Right kidney (tissue), 1 donor: Measurements from ENCODE around the gene KIAA0753.

Experiments used
- DNase-seq: peaks from one replicate; pipeline ENCODE4 v3.0.0-alpha.2; 2016

KIAA0753 gene

GRCh38 chr17:6641247-6641863 lies 844 bp upstream of the KIAA0753 start:
- no peak for DNase-seq

GRCh38 chr17:6639586-6640535 lies 650 bp downstream of the KIAA0753 start:
- DNase-seq: peak; percentile 41

GRCh38 chr17:6639014-6639585 lies 1.4 kb downstream of the KIAA0753 start:
- DNase-seq: no peak

GRCh38 chr17:6638046-6638908 lies 2.2 kb downstream of the KIAA0753 start:
- no peak for DNase-seq

GRCh38 chr17:6637458-6637840 lies 3.1 kb downstream of the KIAA0753 start:
- DNase-seq: no peak

GRCh38 chr17:6636616-6637457 lies 3.7 kb downstream of the KIAA0753 start:
- no peak for DNase-seq

- DNase-seq: no peak
These were observed 4.4 kb downstream of the KIAA0753 start for GRCh38 chr17:6636105-6636504.

GRCh38 chr17:6633263-6633662 lies 7.2 kb downstream of the KIAA0753 start:
- no peak for DNase-seq

- no peak for DNase-seq
These were observed 8.0 kb downstream of the KIAA0753 start for GRCh38 chr17:6632530-6632929.

GRCh38 chr17:6630390-6630789 lies 10.1 kb downstream of the KIAA0753 start:
- DNase-seq: no peak

GRCh38 chr17:6627019-6627418 lies 13.5 kb downstream of the KIAA0753 start:
- no peak for DNase-seq

GRCh38 chr17:6626616-6627015 lies 13.9 kb downstream of the KIAA0753 start:
- DNase-seq: no peak

- DNase-seq: no peak
These were observed 16.6 kb downstream of the KIAA0753 start for GRCh38 chr17:6623941-6624340.

- no peak for DNase-seq
These were observed 29.3 kb downstream of the KIAA0753 start for GRCh38 chr17:6611231-6611630.

GRCh38 chr17:6610011-6610410 lies 30.5 kb downstream of the KIAA0753 start:
- DNase-seq: no peak

- no peak for DNase-seq
These were observed 32.2 kb downstream of the KIAA0753 start for GRCh38 chr17:6608321-6608720.

- no peak for DNase-seq
These were observed 35.4 kb downstream of the KIAA0753 start for GRCh38 chr17:6605142-6605541.

- no peak for DNase-seq
These were observed 36.7 kb downstream of the KIAA0753 start for GRCh38 chr17:6603744-6604325.

- DNase-seq: no peak
These were observed 38.4 kb downstream of the KIAA0753 start for GRCh38 chr17:6602141-6602540.

- no peak for DNase-seq
These were observed 41.1 kb downstream of the KIAA0753 start for GRCh38 chr17:6599364-6599763.

GRCh38 chr17:6597727-6598126 lies 42.8 kb downstream of the KIAA0753 start:
- no peak for DNase-seq
